H4 (cell line): ENCODE results near the gene TECR. TPM values are rescaled to one million over a fixed set of nuclear protein-coding genes. Genes with fewer than 3 reads are reported as not detected.

Source experiments
- DNase-seq: peaks from one replicate; pipeline ENCODE4 v3.0.0-alpha.2; 2015; ENCODE audit warnings: low spot score
- total RNA-seq: library from RNA; depleted of rRNA; stranded (reverse); fragments of >200 nt; shearing (Covaris generic); gene quantifications from 2 replicates; pipeline ENCODE4 v1.2.3, GENCODE V29; 2014

TECR gene
- total RNA-seq, 1 experiment from 2014 or later, result 124 TPM

GRCh38 chr19:14507704-14508542 is 21.5 kb upstream of the TECR start:
- DNase-seq, result no peak

- DNase-seq, result peak; percentile 39
These were observed 18.8 kb upstream of the TECR start for GRCh38 chr19:14510311-14511228.

- no peak for DNase-seq
These were observed 18.2 kb upstream of the TECR start for GRCh38 chr19:14511229-14511593.

- no peak for DNase-seq
These were observed 16.9 kb upstream of the TECR start for GRCh38 chr19:14512406-14512961.

- no peak for DNase-seq
These were observed 15.1 kb upstream of the TECR start for GRCh38 chr19:14514215-14514863.

- DNase-seq, result no peak
These were observed 13.8 kb upstream of the TECR start for GRCh38 chr19:14515501-14516047.

GRCh38 chr19:14516048-14516534 is 13.3 kb upstream of the TECR start:
- no peak for DNase-seq

- DNase-seq, result no peak
These were observed 12.5 kb upstream of the TECR start for GRCh38 chr19:14516746-14517438.

- DNase-seq, result no peak
These were observed 12.0 kb upstream of the TECR start for GRCh38 chr19:14517446-14517839.

GRCh38 chr19:14517840-14518505 is 11.4 kb upstream of the TECR start, which contains the start of gene DNAJB1:
DNAJB1 (minus strand) TSS chr19:14518397; CDS start chr19:14518349, 48 bp downstream.
- DNase-seq, result peak; percentile 60

GRCh38 chr19:14519245-14519859 is 10.0 kb upstream of the TECR start:
- no peak for DNase-seq

GRCh38 chr19:14519860-14520407 is 9.5 kb upstream of the TECR start:
- DNase-seq, result peak; percentile 95

GRCh38 chr19:14520543-14520942 is 8.9 kb upstream of the TECR start:
- DNase-seq, result no peak

- DNase-seq, result no peak
These were observed 3.7 kb upstream of the TECR start for GRCh38 chr19:14525729-14526128.

- no peak for DNase-seq
These were observed 3.0 kb upstream of the TECR start for GRCh38 chr19:14526423-14526822.

GRCh38 chr19:14528419-14529253 is 758 bp upstream of the TECR start:
- DNase-seq, result no peak

GRCh38 chr19:14530005-14530348 is 583 bp downstream of the TECR start:
- no peak for DNase-seq

- no peak for DNase-seq
These were observed 1.1 kb downstream of the TECR start for GRCh38 chr19:14530506-14530905.

- DNase-seq, result no peak
These were observed 4.1 kb downstream of the TECR start for GRCh38 chr19:14533450-14533849.
